HEK293 (cell line): Measurements from ENCODE around the gene IGFBP2.

Experiments
- CTCF ChIA-PET: fragments of 350-600 bp; formaldehyde crosslinking; extraction: SDS; loops from one replicate; lab custom pipeline; 2021; ENCODE audit warnings: antibody characterized with exemption; lab: Yijun Ruan, JAX
- POLR2A ChIA-PET: fragments of 300-600 bp; formaldehyde crosslinking; extraction: SDS; loops from one replicate; lab custom pipeline; 2020; ENCODE audit warnings: antibody characterized with exemption, inconsistent platforms; lab: Yijun Ruan, JAX
- H3K27ac ChIP-seq: fragments of 200-500 bp; sonication (Bioruptor generic); 2 replicates; pipeline ENCODE4 v1.5.1; 2014; ENCODE audit warnings: low read depth, low read length, control low read depth, inconsistent platforms; ENCODE audit errors: extremely low read depth
- H3K36me3 ChIP-seq, 2 experiments: fragments of 200-500 bp in 1 of 2; sonication (Bioruptor generic) in 1 of 2; 1 replicate in 1 of 2; 2 replicates in 1 of 2; pipeline ENCODE4 v1.5.1; 2014 to 2017; ENCODE audit warnings: inconsistent platforms in 2 of 2, low read length in 2 of 2; ENCODE audit not compliant: control insufficient read depth in 2 of 2, insufficient read depth in 1 of 2
- H3K4me1 ChIP-seq: fragments of 200-500 bp; sonication (Bioruptor generic); 2 replicates; pipeline ENCODE4 v1.5.1; 2014; ENCODE audit warnings: mild to moderate bottlenecking, low read length, inconsistent platforms; ENCODE audit not compliant: control insufficient read depth, insufficient read depth
- H3K4me3 ChIP-seq: 2 replicates; pipeline ENCODE4 v1.5.1; 2011; ENCODE audit warnings: low read depth, mild to moderate bottlenecking, control low read depth, low read length, moderate library complexity
- H3K9me3 ChIP-seq: fragments of 200-500 bp; sonication (Bioruptor generic); 2 replicates; pipeline ENCODE4 v1.5.1; 2014; ENCODE audit warnings: low read depth, low read length, inconsistent platforms; ENCODE audit not compliant: control insufficient read depth, insufficient read depth
- EGR2 ChIP-seq: fragments of 450-650 bp; formaldehyde crosslinking; IDR thresholded peaks from 2 replicates; pipeline ENCODE4 v1.5.1; 2016; ENCODE audit warnings: low read depth, missing biosample characterization, missing genetic modification characterization
- GFI1B ChIP-seq: fragments of 450-650 bp; formaldehyde crosslinking; IDR thresholded peaks from 2 replicates; pipeline ENCODE4 v1.5.1; 2016; ENCODE audit warnings: missing biosample characterization, missing genetic modification characterization
- GLI4 ChIP-seq: fragments of 450-650 bp; formaldehyde crosslinking; IDR thresholded peaks from 2 replicates; pipeline ENCODE4 v1.5.1; 2016; ENCODE audit warnings: missing biosample characterization, missing genetic modification characterization
- KLF17 ChIP-seq: fragments of 450-650 bp; formaldehyde crosslinking; IDR thresholded peaks from 2 replicates; pipeline ENCODE4 v1.5.1; 2016; ENCODE audit warnings: missing biosample characterization, missing genetic modification characterization
- KLF9 ChIP-seq: fragments of 450-650 bp; formaldehyde crosslinking; IDR thresholded peaks from 2 replicates; pipeline ENCODE4 v1.5.1; 2016; ENCODE audit warnings: missing biosample characterization, missing genetic modification characterization, low read depth
- YY1 ChIP-seq: fragments of 450-650 bp; formaldehyde crosslinking; IDR thresholded peaks from 2 replicates; pipeline ENCODE4 v1.5.1; 2018; ENCODE audit warnings: missing biosample characterization, missing genetic modification characterization
- ZBTB8A ChIP-seq: fragments of 450-650 bp; formaldehyde crosslinking; IDR thresholded peaks from 2 replicates; pipeline ENCODE4 v1.5.1; 2016; ENCODE audit warnings: missing biosample characterization, missing genetic modification characterization
- ZFHX2 ChIP-seq: fragments of 450-650 bp; formaldehyde crosslinking; conservative IDR thresholded peaks from 2 replicates; pipeline ENCODE4 v1.5.1; 2016; ENCODE audit warnings: missing biosample characterization, missing genetic modification characterization
- ZFP41 ChIP-seq: fragments of 450-650 bp; formaldehyde crosslinking; IDR thresholded peaks from 2 replicates; pipeline ENCODE4 v1.5.1; 2016; ENCODE audit warnings: missing biosample characterization, missing genetic modification characterization, borderline replicate concordance
- ZNF148 ChIP-seq: fragments of 450-650 bp; formaldehyde crosslinking; IDR thresholded peaks from 2 replicates; pipeline ENCODE4 v1.5.0; 2017; ENCODE audit warnings: missing biosample characterization, missing genetic modification characterization, borderline replicate concordance
- ZNF354C ChIP-seq: fragments of 450-650 bp; formaldehyde crosslinking; IDR thresholded peaks from 2 replicates; pipeline ENCODE4 v1.5.1; 2016; ENCODE audit warnings: missing biosample characterization, missing genetic modification characterization, low read depth, borderline replicate concordance
- ZNF629 ChIP-seq: fragments of 450-650 bp; formaldehyde crosslinking; IDR thresholded peaks from 2 replicates; pipeline ENCODE4 v1.5.1; 2017; ENCODE audit warnings: missing biosample characterization, missing genetic modification characterization
- ZNF654 ChIP-seq: fragments of 450-650 bp; formaldehyde crosslinking; IDR thresholded peaks from 2 replicates; pipeline ENCODE4 v1.5.1; 2016; ENCODE audit warnings: low read depth, missing biosample characterization, missing genetic modification characterization
- ZNF747 ChIP-seq: fragments of 450-650 bp; formaldehyde crosslinking; IDR thresholded peaks from 2 replicates; pipeline ENCODE4 v1.5.1; 2016; ENCODE audit warnings: missing biosample characterization, missing genetic modification characterization
- ZSCAN4 ChIP-seq: fragments of 450-650 bp; formaldehyde crosslinking; IDR thresholded peaks from 2 replicates; pipeline ENCODE4 v1.5.1; 2017; ENCODE audit warnings: missing biosample characterization, missing genetic modification characterization
- ZSCAN5A ChIP-seq: fragments of 450-650 bp; formaldehyde crosslinking; IDR thresholded peaks from 2 replicates; pipeline ENCODE4 v1.5.1; 2016; ENCODE audit warnings: missing biosample characterization, missing genetic modification characterization

The IGFBP2 gene

GRCh38 chr2:216608525-216608924 lies 24.7 kb upstream of the IGFBP2 start (continued):
- no peak for TF ChIP-seq YY1 (tag by site-specific recombination)

- Histone ChIP-seq H3K4me1 (no peaks in the 10 kb centered on the region; the same call in 1 of the 2 replicates), H3K27ac (no peak overlapping the region), H3K4me3 (no peak overlapping the region), H3K36me3 (no peaks in the 10 kb centered on the region), H3K9me3 (no peaks in the 10 kb centered on the region)
- TF ChIP-seq ZSCAN4 (tag by site-specific recombination) (no peak), ZNF629 (no peak), ZSCAN5A (tag by site-specific recombination) (no peak), GLI4 (tag by site-specific recombination) (no peak), ZNF148 (tag by site-specific recombination) (no peak), KLF9 (no peak), ZNF747 (tag by site-specific recombination) (no peak), ZNF654 (tag by site-specific recombination) (no peak), ZBTB8A (tag by site-specific recombination) (no peak), GFI1B (tag by site-specific recombination) (no peak), ZNF354C (tag by site-specific recombination) (no peak), KLF17 (tag by site-specific recombination) (no peak)
- CTCF ChIA-PET = interaction anchor here (0.7 to 1.1 kb wide), 2 partner anchors 95 to 98 kb away, joined by 3 to 4 read pairs; no protein-coding TSS in a partner anchor
- POLR2A ChIA-PET = no interaction called here
Measured at GRCh38 chr2:216615298-216616082, 17.7 kb upstream of the IGFBP2 start.

GRCh38 chr2:216616083-216616678 lies 17.0 kb upstream of the IGFBP2 start:
- Histone ChIP-seq H3K36me3 (no peaks in the 10 kb centered on the region), H3K27ac (no peak overlapping the region), H3K4me1 (no peaks in the 10 kb centered on the region; the same call in 1 of the 2 replicates), H3K9me3 (no peaks in the 10 kb centered on the region), H3K4me3 (no peak overlapping the region)
- TF ChIP-seq ZFP41 (tag by site-specific recombination) = no peak
- TF ChIP-seq EGR2 (tag by site-specific recombination) = peak; percentile 82
- TF ChIP-seq ZFHX2 = peak; percentile 88
- ChIA-PET POLR2A (no interaction called here), CTCF (no interaction called here)
